H9 (cell line): ENCODE measurements around the gene FXYD1. TPM values are rescaled to one million over a fixed set of nuclear protein-coding genes. Genes with fewer than 3 reads are reported as not detected.

Experiments used
- DNase-seq: peaks from one replicate; pipeline ENCODE4 v3.0.0-alpha.2; 2017
- H2AFZ ChIP-seq: one replicate; pipeline ENCODE4 v1.6.1; 2013; ENCODE audit warnings: mild to moderate bottlenecking, low read length, control low read depth, moderate library complexity
- H2AK5ac ChIP-seq: 2 replicates; pipeline ENCODE4 v1.6.1; 2013; ENCODE audit warnings: low read length, control low read depth, mixed read lengths; ENCODE audit not compliant: insufficient read length
- H2BK120ac ChIP-seq: one replicate; pipeline ENCODE4 v1.6.1; 2013; ENCODE audit warnings: low read depth, mild to moderate bottlenecking, low read length, control low read depth, inconsistent platforms; ENCODE audit not compliant: poor library complexity, severe bottlenecking
- H2BK12ac ChIP-seq: 2 replicates; pipeline ENCODE4 v1.6.1; 2013; ENCODE audit warnings: low read length, control low read depth, mixed read lengths, low read depth; ENCODE audit not compliant: insufficient read length
- H2BK15ac ChIP-seq: 2 replicates; pipeline ENCODE4 v1.6.1; 2013; ENCODE audit warnings: low read depth, low read length, control low read depth
- H2BK20ac ChIP-seq: one replicate; pipeline ENCODE4 v1.6.1; 2013; ENCODE audit warnings: low read depth, mild to moderate bottlenecking, low read length, control low read depth, inconsistent platforms; ENCODE audit not compliant: poor library complexity, severe bottlenecking
- H2BK5ac ChIP-seq: 2 replicates; pipeline ENCODE4 v1.6.1; 2013; ENCODE audit warnings: low read length, control low read depth, mixed read lengths; ENCODE audit not compliant: insufficient read length
- H3K14ac ChIP-seq: 2 replicates; pipeline ENCODE4 v1.6.1; 2013; ENCODE audit warnings: low read length, control low read depth; ENCODE audit not compliant: insufficient read depth
- H3K18ac ChIP-seq: 2 replicates; pipeline ENCODE4 v1.6.1; 2013; ENCODE audit warnings: low read depth, mild to moderate bottlenecking, mixed read lengths, low read length, control low read depth; ENCODE audit not compliant: insufficient read length
- H3K23ac ChIP-seq: 2 replicates; pipeline ENCODE4 v1.6.1; 2013; ENCODE audit warnings: low read length, control low read depth, mixed read lengths, low read depth; ENCODE audit not compliant: insufficient read length
- H3K23me2 ChIP-seq: 2 replicates; pipeline ENCODE4 v1.6.1; 2013; ENCODE audit warnings: low read depth, mild to moderate bottlenecking, mixed read lengths, low read length, control low read depth; ENCODE audit not compliant: insufficient read length, poor library complexity, severe bottlenecking
- H3K27ac ChIP-seq: 2 replicates; pipeline ENCODE4 v1.5.1; 2013; ENCODE audit warnings: low read length, control low read depth, mixed read lengths, low read depth; ENCODE audit not compliant: insufficient read length
- H3K27me3 ChIP-seq: 2 replicates; pipeline ENCODE4 v1.6.1; 2013; ENCODE audit warnings: low read length, control low read depth, inconsistent platforms; ENCODE audit not compliant: insufficient read depth
- H3K4ac ChIP-seq: 2 replicates; pipeline ENCODE4 v1.6.1; 2013; ENCODE audit warnings: low read depth, mild to moderate bottlenecking, control low read depth, inconsistent platforms, low read length, moderate library complexity
- H3K4me1 ChIP-seq: 2 replicates; pipeline ENCODE4 v1.6.1; 2013; ENCODE audit warnings: low read length, control low read depth, inconsistent platforms; ENCODE audit not compliant: insufficient read depth
- H3K4me2 ChIP-seq: 2 replicates; pipeline ENCODE4 v1.6.1; 2013; ENCODE audit warnings: low read length, control low read depth, mixed read lengths; ENCODE audit not compliant: insufficient read length, insufficient read depth
- H3K56ac ChIP-seq: 2 replicates; pipeline ENCODE4 v1.6.1; 2013; ENCODE audit warnings: low read depth, mild to moderate bottlenecking, mixed read lengths, low read length, control low read depth; ENCODE audit not compliant: insufficient read length
- H3K79me1 ChIP-seq: 2 replicates; pipeline ENCODE4 v1.6.1; 2013; ENCODE audit warnings: low read depth, mild to moderate bottlenecking, moderate library complexity, low read length, control low read depth, inconsistent platforms; ENCODE audit not compliant: insufficient read depth, poor library complexity, severe bottlenecking
- H3K79me2 ChIP-seq: 2 replicates; pipeline ENCODE4 v1.6.1; 2013; ENCODE audit warnings: low read length, control low read depth, inconsistent platforms; ENCODE audit not compliant: insufficient read depth
- H3K9ac ChIP-seq: 2 replicates; pipeline ENCODE4 v1.6.1; 2013; ENCODE audit warnings: low read length, control low read depth, mixed read lengths; ENCODE audit not compliant: insufficient read length; ENCODE audit errors: extremely low read depth
- H3K9me3 ChIP-seq: one replicate; pipeline ENCODE4 v1.6.1; 2013; ENCODE audit warnings: low read depth, low read length, inconsistent platforms; ENCODE audit not compliant: control insufficient read depth
- H3T11ph ChIP-seq: one replicate; pipeline ENCODE4 v1.6.1; 2013; ENCODE audit warnings: mild to moderate bottlenecking, low read length, control low read depth, inconsistent platforms
- H4K20me1 ChIP-seq: one replicate; pipeline ENCODE4 v1.6.1; 2013; ENCODE audit not compliant: control insufficient read depth, insufficient read length, insufficient read depth
- H4K5ac ChIP-seq: 2 replicates; pipeline ENCODE4 v1.6.1; 2013; ENCODE audit warnings: low read depth, mild to moderate bottlenecking, mixed read lengths, low read length, control low read depth; ENCODE audit not compliant: insufficient read length
- H4K8ac ChIP-seq: replicated peaks from 2 replicates; pipeline ENCODE4 v1.6.1; 2013; ENCODE audit warnings: low read length, control low read depth, mixed read lengths, low read depth; ENCODE audit not compliant: insufficient read length
- H4K91ac ChIP-seq: 2 replicates; pipeline ENCODE4 v1.6.1; 2013; ENCODE audit warnings: low read depth, mild to moderate bottlenecking, moderate library complexity, mixed read lengths, low read length, control low read depth; ENCODE audit not compliant: insufficient read length
- H3K27ac Mint-ChIP-seq, 3 experiments: 2 replicates in 2 of 3; 3 replicates in 1 of 3; pipeline ENCODE4 v1.8.0; 2020 to 2021; ENCODE audit warnings: mixed read lengths in 3 of 3, mild to moderate bottlenecking in 1 of 3, moderate library complexity in 1 of 3
- H3K27me3 Mint-ChIP-seq: 2 replicates; pipeline ENCODE4 v1.8.0; 2021; ENCODE audit warnings: low read depth, mild to moderate bottlenecking, moderate library complexity, mixed read lengths
- H3K36me3 Mint-ChIP-seq, 3 experiments: 2 replicates in 2 of 3; 3 replicates in 1 of 3; pipeline ENCODE4 v1.8.0; 2020 to 2021; ENCODE audit warnings: low read depth in 3 of 3, mixed read lengths in 3 of 3; ENCODE audit not compliant: insufficient read depth in 1 of 3
- H3K4me1 Mint-ChIP-seq, 2 experiments: 2 replicates each; pipeline ENCODE4 v1.8.0; 2020; ENCODE audit warnings: mixed read lengths in 2 of 2
- H3K4me3 Mint-ChIP-seq, 2 experiments: 2 replicates in 1 of 2; 3 replicates in 1 of 2; pipeline ENCODE4 v1.8.0; 2020 to 2021; ENCODE audit warnings: mild to moderate bottlenecking in 2 of 2, mixed read lengths in 2 of 2, moderate library complexity in 1 of 2
- H3K9me3 Mint-ChIP-seq, 2 experiments: 2 replicates in 1 of 2; 3 replicates in 1 of 2; pipeline ENCODE4 v1.8.0; 2020; ENCODE audit warnings: mild to moderate bottlenecking in 2 of 2, mixed read lengths in 2 of 2, moderate library complexity in 1 of 2
- WGBS: extraction: QIAGEN DNeasy Blood & Tissue Kit; methylation state at CpG from one replicate; pipeline ENCODE4 v1.1.7; 2013; ENCODE audit warnings: missing lambda C conversion rate, low lambda C conversion rate, mixed read lengths; ENCODE audit not compliant: insufficient read length; ENCODE audit errors: extremely low coverage; 5-methylcytosine and 5-hydroxymethylcytosine counted together
- total RNA-seq: library from RNA; stranded (reverse); gene quantifications from 2 replicates; pipeline ENCODE4 v1.2.1, GENCODE V29; 2021
- TF ChIP-seq, protein P1 (sequence below): fragments of 200-600 bp; sonication (generic); conservative IDR thresholded peaks from 3 replicates; pipeline ENCODE4 v1.8.0; 2021; ENCODE audit warnings: antibody characterized with exemption, mild to moderate bottlenecking

Gene FXYD1
- total RNA-seq, 1 experiment from 2014 or later = 7.7 TPM

DNA sequence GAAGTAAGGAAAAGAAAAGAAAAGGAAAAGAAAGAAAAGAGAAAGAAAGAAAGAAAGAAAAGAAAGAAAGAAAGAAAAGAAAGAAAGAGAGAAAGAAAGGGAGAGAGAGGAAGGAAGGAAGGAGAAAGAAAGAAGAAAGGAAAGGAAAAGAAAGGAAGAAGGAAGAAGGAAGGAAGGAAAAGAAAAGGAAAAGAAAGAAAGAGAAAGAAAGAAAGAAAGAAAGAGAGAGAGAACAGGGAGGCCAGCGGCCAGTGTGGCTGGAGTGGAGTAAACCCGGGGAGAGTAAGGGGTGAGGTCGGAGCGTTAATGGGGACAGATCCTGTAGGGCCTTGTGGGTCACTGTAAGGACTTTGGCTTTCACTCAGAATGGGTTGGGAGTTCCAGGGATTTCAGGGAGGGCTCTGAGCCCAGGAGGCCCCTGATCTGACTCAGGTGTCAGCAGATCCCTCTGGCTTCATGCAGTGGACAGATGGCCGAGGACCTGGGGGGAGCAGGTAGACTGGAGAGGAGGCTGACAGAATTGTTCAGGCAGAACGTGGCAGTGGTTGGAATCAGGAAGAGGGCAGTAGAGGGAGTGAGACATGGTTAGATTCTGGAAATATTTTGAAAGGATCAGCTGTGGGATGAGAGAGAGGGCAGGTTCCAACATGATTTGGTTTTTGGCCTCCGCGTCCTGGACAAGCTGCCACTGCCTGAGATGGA, 42.8 kb upstream of the FXYD1 start:
- no peak overlapping the region for H3K27ac ChIP-seq
- whole genome bisulfite sequencing = no CpG with 5 or more reads among the region's 8 CpGs
- no peaks in the 10 kb centered on the region for H3K23me2 ChIP-seq
- no peak overlapping the region for H2AFZ ChIP-seq
- H3K4me2 ChIP-seq = no peak overlapping the region
- H3K23ac ChIP-seq = no peak overlapping the region
- Mint-ChIP-seq H3K27ac (peak overlapping the region; percentile 5 to 78 (median 11); a peak in 3 of 7 replicates), H3K36me3 (no peaks in the 10 kb centered on the region), H3K4me3 (no peak overlapping the region), H3K9me3 (no peaks in the 10 kb centered on the region), H3K4me1 (peaks cover 15 to 18% of the 10 kb centered on the region in 2 experiments), H3K27me3 (peaks cover 3% of the 10 kb centered on the region)
- H3T11ph ChIP-seq = no peak overlapping the region
- no peaks in the 10 kb centered on the region for H3K9me3 ChIP-seq
- H2AK5ac ChIP-seq = no peak overlapping the region
- no peak overlapping the region for H4K5ac ChIP-seq
- no peaks in the 10 kb centered on the region for H4K20me1 ChIP-seq
- no peaks in the 10 kb centered on the region for H3K27me3 ChIP-seq
- no peak overlapping the region for H3K18ac ChIP-seq
- H2BK5ac ChIP-seq = no peak overlapping the region
- no peak overlapping the region for H4K8ac ChIP-seq
- no peak overlapping the region for H2BK120ac ChIP-seq
- H3K56ac ChIP-seq = no peak overlapping the region
- TF ChIP-seq, protein P1, sequence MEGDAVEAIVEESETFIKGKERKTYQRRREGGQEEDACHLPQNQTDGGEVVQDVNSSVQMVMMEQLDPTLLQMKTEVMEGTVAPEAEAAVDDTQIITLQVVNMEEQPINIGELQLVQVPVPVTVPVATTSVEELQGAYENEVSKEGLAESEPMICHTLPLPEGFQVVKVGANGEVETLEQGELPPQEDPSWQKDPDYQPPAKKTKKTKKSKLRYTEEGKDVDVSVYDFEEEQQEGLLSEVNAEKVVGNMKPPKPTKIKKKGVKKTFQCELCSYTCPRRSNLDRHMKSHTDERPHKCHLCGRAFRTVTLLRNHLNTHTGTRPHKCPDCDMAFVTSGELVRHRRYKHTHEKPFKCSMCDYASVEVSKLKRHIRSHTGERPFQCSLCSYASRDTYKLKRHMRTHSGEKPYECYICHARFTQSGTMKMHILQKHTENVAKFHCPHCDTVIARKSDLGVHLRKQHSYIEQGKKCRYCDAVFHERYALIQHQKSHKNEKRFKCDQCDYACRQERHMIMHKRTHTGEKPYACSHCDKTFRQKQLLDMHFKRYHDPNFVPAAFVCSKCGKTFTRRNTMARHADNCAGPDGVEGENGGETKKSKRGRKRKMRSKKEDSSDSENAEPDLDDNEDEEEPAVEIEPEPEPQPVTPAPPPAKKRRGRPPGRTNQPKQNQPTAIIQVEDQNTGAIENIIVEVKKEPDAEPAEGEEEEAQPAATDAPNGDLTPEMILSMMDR = no peak
- H3K14ac ChIP-seq = no peak overlapping the region
- no peaks in the 10 kb centered on the region for H3K79me1 ChIP-seq
- H4K91ac ChIP-seq = no peak overlapping the region
- H3K9ac ChIP-seq = no peak overlapping the region
- no peak overlapping the region for H2BK15ac ChIP-seq
- no peak for DNase-seq
- H2BK12ac ChIP-seq = no peak overlapping the region
- H3K79me2 ChIP-seq = no peaks in the 10 kb centered on the region
- no peaks in the 10 kb centered on the region for H3K4me1 ChIP-seq
- no peak overlapping the region for H2BK20ac ChIP-seq
- no peak overlapping the region for H3K4ac ChIP-seq
